HepG2 (cell line): ENCODE data around the gene NEURL1. TPM values are rescaled to one million over a fixed set of nuclear protein-coding genes. Genes with fewer than 3 reads are reported as not detected.

Experiments
- ATAC-seq: fragments of 200-7000 bp; cut with Tn5 transposase; 3 replicates; pipeline ENCODE4 v1.9.1; 2020; ENCODE audit warnings: mild to moderate bottlenecking, moderate library complexity
- BruUV-seq: library from RNA; stranded (reverse); fragments of 400-500 nt; replicated peaks from 2 replicates; lab custom pipeline; 2021; lab: Mats Ljungman, UMichigan
- CTCF ChIA-PET: fragments of 300-600 bp; formaldehyde crosslinking; extraction: SDS; loops from one replicate; lab custom pipeline; 2021; ENCODE audit warnings: low total read pairs, inconsistent platforms, low intra/inter-chr PET ratio; lab: Yijun Ruan, JAX
- POLR2A ChIA-PET: fragments of 350-600 bp; sonication (Branson Sonifier 250); formaldehyde crosslinking; loops from one replicate; lab custom pipeline; 2020; ENCODE audit warnings: antibody characterized with exemption, inconsistent platforms; lab: Yijun Ruan, JAX
- DNase-seq: peaks from one replicate; pipeline ENCODE4 v3.0.0-alpha.2; 2015; ENCODE audit warnings: low spot score
- FAIRE-seq: peaks from 3 replicates; lab custom pipeline; 2011; peaks lifted over from hg19 to GRCh38; lab: Jason Lieb, UNC
- H2AFZ ChIP-seq: one replicate; pipeline ENCODE4 v1.6.1; 2011; ENCODE audit warnings: low read length, inconsistent platforms
- H3K27ac ChIP-seq: fragments of 300-600 bp; 3 replicates; pipeline ENCODE4 v1.8.0; 2011; ENCODE audit warnings: mixed run types, mild to moderate bottlenecking, mixed read lengths, low read length, inconsistent platforms; ENCODE audit not compliant: insufficient read depth; ENCODE audit errors: extremely low read length
- H3K27me3 ChIP-seq, 2 experiments: fragments of 200-600 bp in 1 of 2; 2 replicates in 1 of 2; 3 replicates in 1 of 2; pipeline versions ENCODE4 v1.6.0 to v1.8.0; 2011; ENCODE audit warnings: low read length in 2 of 2, mild to moderate bottlenecking in 2 of 2, moderate library complexity in 2 of 2, inconsistent platforms in 1 of 2; ENCODE audit not compliant: insufficient read depth in 2 of 2, control insufficient read depth in 1 of 2
- H3K36me3 ChIP-seq, 2 experiments: fragments of 200-600 bp in 1 of 2; replicated peaks in 1 of 2; 2 replicates in 1 of 2; 3 replicates in 1 of 2; pipeline versions ENCODE4 v1.5.1 to v1.8.0; 2011; ENCODE audit warnings: low read length in 2 of 2, inconsistent platforms in 1 of 2; ENCODE audit not compliant: insufficient read depth in 2 of 2, control insufficient read depth in 1 of 2
- H3K4me1 ChIP-seq: 2 replicates; pipeline ENCODE4 v1.5.1; 2012; ENCODE audit warnings: low read length, inconsistent platforms; ENCODE audit not compliant: insufficient read depth
- H3K4me2 ChIP-seq: 2 replicates; pipeline ENCODE4 v1.6.0; 2011; ENCODE audit warnings: low read depth, low read length, inconsistent platforms
- H3K4me3 ChIP-seq, 3 experiments: fragments of 200-600 bp in 1 of 3; sonication (generic), shearing (Covaris generic) in 1 of 3; replicated peaks in 1 of 3; 2 replicates each; pipeline ENCODE4 v1.5.1; 2011 to 2016; ENCODE audit warnings: low read length in 3 of 3, inconsistent platforms in 2 of 3, low read depth in 2 of 3, mild to moderate bottlenecking in 2 of 3, control low read depth in 1 of 3, mixed read lengths in 1 of 3; ENCODE audit not compliant: insufficient read depth in 1 of 3
- H3K79me2 ChIP-seq: one replicate; pipeline ENCODE4 v1.6.1; 2011; ENCODE audit warnings: low read length, inconsistent platforms; ENCODE audit not compliant: insufficient read depth
- H3K9ac ChIP-seq: 2 replicates; pipeline ENCODE4 v1.6.0; 2011; ENCODE audit warnings: mild to moderate bottlenecking, low read depth, low read length, inconsistent platforms; ENCODE audit not compliant: insufficient read depth
- H3K9me3 ChIP-seq: 2 replicates; pipeline ENCODE4 v1.5.1; 2012; ENCODE audit warnings: mild to moderate bottlenecking, low read length
- H4K20me1 ChIP-seq: 2 replicates; pipeline ENCODE4 v1.6.0; 2011; ENCODE audit warnings: inconsistent platforms, mild to moderate bottlenecking, low read length, moderate library complexity; ENCODE audit not compliant: insufficient read depth
- FOSL2 ChIP-seq: sonication (generic); formaldehyde crosslinking; IDR thresholded peaks from 2 replicates; pipeline ENCODE4 v1.4.0; 2020; ENCODE audit warnings: missing genetic modification reagents
- HHEX ChIP-seq: IDR thresholded peaks from 2 replicates; pipeline ENCODE4 v1.6.1; 2016; ENCODE audit warnings: control low read depth
- KLF16 ChIP-seq, 2 experiments: sonication (generic) in 1 of 2; formaldehyde crosslinking in 1 of 2; IDR thresholded peaks; 2 replicates each; pipeline versions ENCODE4 v1.6.1 to v1.8.0; 2016 to 2023; ENCODE audit warnings: missing genetic modification reagents in 2 of 2, missing compliant biosample characterization in 1 of 2
- MLXIP ChIP-seq: sonication (generic); formaldehyde crosslinking; IDR thresholded peaks from 2 replicates; pipeline ENCODE4 v1.9.0; 2021; ENCODE audit warnings: missing genetic modification reagents, borderline replicate concordance
- NR2F2 ChIP-seq: IDR thresholded peaks from 2 replicates; pipeline ENCODE4 v1.6.1; 2012; ENCODE audit warnings: low read depth, inconsistent platforms, borderline replicate concordance
- STAT6 ChIP-seq: sonication (generic); formaldehyde crosslinking; IDR thresholded peaks from 2 replicates; pipeline ENCODE4 v1.4.0; 2020; ENCODE audit warnings: missing genetic modification reagents, mild to moderate bottlenecking, borderline replicate concordance
- ZBTB33 ChIP-seq: sonication (generic); formaldehyde crosslinking; IDR thresholded peaks from 2 replicates; pipeline ENCODE4 v1.4.0; 2020; ENCODE audit warnings: missing genetic modification reagents
- ZNF451 ChIP-seq: sonication (generic); formaldehyde crosslinking; IDR thresholded peaks from 2 replicates; pipeline ENCODE4 v1.5.0; 2020; ENCODE audit warnings: mild to moderate bottlenecking, missing genetic modification reagents
- WGBS: methylation state at CpG from one replicate; pipeline ENCODE4 v1.1.6; 2017; ENCODE audit warnings: low lambda C conversion rate; 5-methylcytosine and 5-hydroxymethylcytosine counted together
- in situ Hi-C: cut with HindIII; loops from 2 replicates; pipeline ENCODE4 v1.10.0; 2017; ENCODE audit warnings: low pct_unique_long_range_greater_than_20kb; ENCODE audit not compliant: extremely low pct_ligation_motif_present
- intact Hi-C: fragments of 100-400 bp; cut with micrococcal nuclease; formaldehyde crosslinking; loops from one replicate; pipeline ENCODE4 v1.10.0; 2022; ENCODE audit not compliant: unreplicated experiment
- polyA plus RNA-seq, 8 experiments: library from polyadenylated mRNA; depleted of rRNA in 3 of 8; stranded (reverse) in 7 of 8; unstranded in 1 of 8; fragments of >200 nt; fragmentation: Illumina TruSeq in 4 of 8; extraction: Trizol in 4 of 8; gene quantifications; 2 replicates each; pipeline versions ENCODE4 v1.2.1 to v1.2.3, GENCODE V29; 2011 to 2016; ENCODE audit warnings: low read depth in 4 of 8, missing spikeins in 1 of 8, mixed read lengths in 1 of 8; ENCODE audit not compliant: insufficient read depth in 1 of 8
- total RNA-seq, 5 experiments: library from RNA; depleted of rRNA; stranded (reverse); fragments of >200 nt; fragmentation: Illumina TruSeq; extraction: Trizol; gene quantifications; 2 replicates each; pipeline ENCODE4 v1.2.3, GENCODE V29; 2016; ENCODE audit warnings: low read depth in 1 of 5
- TF ChIP-seq, protein P1 (sequence below): sonication (generic); formaldehyde crosslinking; IDR thresholded peaks from 2 replicates; pipeline ENCODE4 v1.4.0; 2020; ENCODE audit warnings: mild to moderate bottlenecking, missing genetic modification reagents

The NEURL1 gene
- total and polyA plus RNA-seq, 2 of the 13 experiments (the other 11 are each of a cell fraction or from before 2014, with no cell fraction given): not detected

- H3K79me2 ChIP-seq: no peaks in the 10 kb centered on the region
- DNase-seq: no peak
- FAIRE-seq: no peak
- WGBS: 10% methylated on average over 7 of the region's 12 CpGs
- no peak for TF ChIP-seq HHEX (CRISPR knock-in tag)
- no peak for TF ChIP-seq MLXIP (CRISPR knock-in tag)
- no peak for TF ChIP-seq NR2F2
- TF ChIP-seq FOSL2 (CRISPR knock-in tag): no peak
- no peak for TF ChIP-seq KLF16 (CRISPR knock-in tag; IDR thresholded peaks at IDR 0.05)
- TF ChIP-seq ZNF451 (CRISPR knock-in tag): no peak
- no peak for TF ChIP-seq ZBTB33 (CRISPR knock-in tag)
- TF ChIP-seq, protein P1, sequence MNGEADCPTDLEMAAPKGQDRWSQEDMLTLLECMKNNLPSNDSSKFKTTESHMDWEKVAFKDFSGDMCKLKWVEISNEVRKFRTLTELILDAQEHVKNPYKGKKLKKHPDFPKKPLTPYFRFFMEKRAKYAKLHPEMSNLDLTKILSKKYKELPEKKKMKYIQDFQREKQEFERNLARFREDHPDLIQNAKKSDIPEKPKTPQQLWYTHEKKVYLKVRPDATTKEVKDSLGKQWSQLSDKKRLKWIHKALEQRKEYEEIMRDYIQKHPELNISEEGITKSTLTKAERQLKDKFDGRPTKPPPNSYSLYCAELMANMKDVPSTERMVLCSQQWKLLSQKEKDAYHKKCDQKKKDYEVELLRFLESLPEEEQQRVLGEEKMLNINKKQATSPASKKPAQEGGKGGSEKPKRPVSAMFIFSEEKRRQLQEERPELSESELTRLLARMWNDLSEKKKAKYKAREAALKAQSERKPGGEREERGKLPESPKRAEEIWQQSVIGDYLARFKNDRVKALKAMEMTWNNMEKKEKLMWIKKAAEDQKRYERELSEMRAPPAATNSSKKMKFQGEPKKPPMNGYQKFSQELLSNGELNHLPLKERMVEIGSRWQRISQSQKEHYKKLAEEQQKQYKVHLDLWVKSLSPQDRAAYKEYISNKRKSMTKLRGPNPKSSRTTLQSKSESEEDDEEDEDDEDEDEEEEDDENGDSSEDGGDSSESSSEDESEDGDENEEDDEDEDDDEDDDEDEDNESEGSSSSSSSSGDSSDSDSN (CRISPR knock-in tag): no peak
- TF ChIP-seq STAT6 (CRISPR knock-in tag): no peak
- in situ Hi-C loops (no loop called here), intact Hi-C loops (no loop called here)
- no peak overlapping the region for H3K27ac ChIP-seq
- peaks cover 5 to 64% of the 10 kb centered on the region in 2 experiments; a peak in 3 of 5 replicates for H3K27me3 ChIP-seq
- ChIA-PET CTCF (no interaction called here), POLR2A (no interaction called here)
- H3K4me1 ChIP-seq: peaks cover 5% of the 10 kb centered on the region
- H2AFZ ChIP-seq: no peak overlapping the region
- H3K36me3 ChIP-seq: no peaks in the 10 kb centered on the region
- no peak overlapping the region for H3K9ac ChIP-seq
- H4K20me1 ChIP-seq: no peaks in the 10 kb centered on the region
- no peak overlapping the region for H3K4me3 ChIP-seq
- ATAC-seq: no peak
- BruUV-seq: no TSS peak
- no peaks in the 10 kb centered on the region for H3K9me3 ChIP-seq
- no peak overlapping the region for H3K4me2 ChIP-seq
Measured at GRCh38 chr10:103548581-103549348, 55.3 kb downstream of the NEURL1 start.
